RWPE2 (cell line): ENCODE measurements around the gene PLEKHG4B.

Source experiments
- ATAC-seq: fragments of 200-7000 bp; cut with Tn5 transposase; 3 replicates; pipeline ENCODE4 v1.9.1; 2021; ENCODE audit warnings: low read depth
- DNase-seq: peaks from one replicate; pipeline ENCODE4 v3.0.0-alpha.2; 2020; ENCODE audit warnings: low spot score
- H3K27ac ChIP-seq: fragments of 450-650 bp; 2 replicates; pipeline ENCODE4 v1.5.1; 2017; ENCODE audit warnings: mild to moderate bottlenecking; ENCODE audit not compliant: poor library complexity, severe bottlenecking
- H3K27me3 ChIP-seq: fragments of 250-450 bp; sonication (Bioruptor Pico); 2 replicates; pipeline ENCODE4 v1.5.1; 2021; ENCODE audit warnings: mild to moderate bottlenecking, moderate library complexity; ENCODE audit not compliant: insufficient read depth, poor library complexity, severe bottlenecking
- H3K36me3 ChIP-seq: fragments of 250-450 bp; sonication (Bioruptor Pico); 2 replicates; pipeline ENCODE4 v1.5.1; 2020; ENCODE audit warnings: low read depth, mild to moderate bottlenecking, moderate library complexity
- H3K4me1 ChIP-seq: fragments of 250-450 bp; sonication (Bioruptor Pico); 2 replicates; pipeline ENCODE4 v1.5.1; 2021; ENCODE audit warnings: mild to moderate bottlenecking, moderate library complexity; ENCODE audit not compliant: insufficient read depth, poor library complexity, severe bottlenecking
- H3K4me3 ChIP-seq: fragments of 250-450 bp; sonication (Bioruptor Pico); 2 replicates; pipeline ENCODE4 v1.5.1; 2021; ENCODE audit warnings: mild to moderate bottlenecking, moderate library complexity; ENCODE audit not compliant: severe bottlenecking
- H3K9me3 ChIP-seq: fragments of 250-450 bp; sonication (Bioruptor Pico); 2 replicates; pipeline ENCODE4 v1.5.1; 2021; ENCODE audit warnings: mild to moderate bottlenecking, moderate library complexity; ENCODE audit not compliant: severe bottlenecking
- TF ChIP-seq, protein P1 (sequence below): fragments of 450-650 bp; IDR thresholded peaks from one replicate; pipeline ENCODE4 v1.5.1; 2017; ENCODE audit warnings: mild to moderate bottlenecking, moderate library complexity; ENCODE audit not compliant: poor library complexity, severe bottlenecking

The PLEKHG4B gene

DNA sequence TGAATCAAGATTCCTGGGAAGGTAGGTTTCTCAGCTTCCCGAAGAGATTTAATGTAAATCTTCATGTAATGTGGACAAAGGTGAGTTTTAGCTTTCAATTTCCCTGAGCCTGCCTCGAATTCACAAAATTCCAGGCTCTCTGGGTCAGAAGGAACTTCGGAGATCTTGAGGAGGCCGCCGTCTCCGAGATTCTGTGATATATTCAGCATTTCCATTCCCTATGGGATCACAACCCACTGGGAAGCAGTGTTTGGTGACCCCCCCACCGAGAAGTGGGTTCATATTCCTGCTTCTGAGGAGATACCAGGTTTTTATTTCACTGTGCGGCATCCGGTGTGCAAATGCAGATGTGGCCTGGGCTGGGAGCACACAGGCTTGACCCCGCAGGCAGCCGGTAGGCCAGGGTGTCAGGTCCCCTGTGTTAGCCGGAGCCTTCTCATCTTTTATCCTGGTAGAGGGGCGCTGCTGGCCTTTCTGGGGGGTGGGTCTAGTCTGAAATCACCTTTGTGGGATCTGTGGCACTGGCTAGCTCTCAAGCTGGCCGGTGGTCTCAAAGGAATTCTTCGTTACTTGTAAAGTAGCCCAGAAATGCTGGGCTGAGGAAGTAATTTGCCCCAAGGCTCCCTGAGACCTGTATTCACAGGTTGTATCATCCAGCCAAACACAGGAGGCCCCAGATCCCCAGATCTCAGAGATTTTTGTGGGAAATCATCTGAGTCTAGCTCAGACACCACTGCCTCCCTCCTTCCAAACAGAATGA, 1.4 kb downstream of the PLEKHG4B start:
- no peak for DNase-seq
- no peak overlapping the region for H3K27ac ChIP-seq
- H3K9me3 ChIP-seq, result no peaks in the 10 kb centered on the region
- H3K4me1 ChIP-seq, result no peaks in the 10 kb centered on the region
- TF ChIP-seq, protein P1, sequence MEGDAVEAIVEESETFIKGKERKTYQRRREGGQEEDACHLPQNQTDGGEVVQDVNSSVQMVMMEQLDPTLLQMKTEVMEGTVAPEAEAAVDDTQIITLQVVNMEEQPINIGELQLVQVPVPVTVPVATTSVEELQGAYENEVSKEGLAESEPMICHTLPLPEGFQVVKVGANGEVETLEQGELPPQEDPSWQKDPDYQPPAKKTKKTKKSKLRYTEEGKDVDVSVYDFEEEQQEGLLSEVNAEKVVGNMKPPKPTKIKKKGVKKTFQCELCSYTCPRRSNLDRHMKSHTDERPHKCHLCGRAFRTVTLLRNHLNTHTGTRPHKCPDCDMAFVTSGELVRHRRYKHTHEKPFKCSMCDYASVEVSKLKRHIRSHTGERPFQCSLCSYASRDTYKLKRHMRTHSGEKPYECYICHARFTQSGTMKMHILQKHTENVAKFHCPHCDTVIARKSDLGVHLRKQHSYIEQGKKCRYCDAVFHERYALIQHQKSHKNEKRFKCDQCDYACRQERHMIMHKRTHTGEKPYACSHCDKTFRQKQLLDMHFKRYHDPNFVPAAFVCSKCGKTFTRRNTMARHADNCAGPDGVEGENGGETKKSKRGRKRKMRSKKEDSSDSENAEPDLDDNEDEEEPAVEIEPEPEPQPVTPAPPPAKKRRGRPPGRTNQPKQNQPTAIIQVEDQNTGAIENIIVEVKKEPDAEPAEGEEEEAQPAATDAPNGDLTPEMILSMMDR, result no peak
- peaks cover 61% of the 10 kb centered on the region for H3K27me3 ChIP-seq
- H3K36me3 ChIP-seq, result no peaks in the 10 kb centered on the region
- no peak overlapping the region for H3K4me3 ChIP-seq
- no peak for ATAC-seq

DNA sequence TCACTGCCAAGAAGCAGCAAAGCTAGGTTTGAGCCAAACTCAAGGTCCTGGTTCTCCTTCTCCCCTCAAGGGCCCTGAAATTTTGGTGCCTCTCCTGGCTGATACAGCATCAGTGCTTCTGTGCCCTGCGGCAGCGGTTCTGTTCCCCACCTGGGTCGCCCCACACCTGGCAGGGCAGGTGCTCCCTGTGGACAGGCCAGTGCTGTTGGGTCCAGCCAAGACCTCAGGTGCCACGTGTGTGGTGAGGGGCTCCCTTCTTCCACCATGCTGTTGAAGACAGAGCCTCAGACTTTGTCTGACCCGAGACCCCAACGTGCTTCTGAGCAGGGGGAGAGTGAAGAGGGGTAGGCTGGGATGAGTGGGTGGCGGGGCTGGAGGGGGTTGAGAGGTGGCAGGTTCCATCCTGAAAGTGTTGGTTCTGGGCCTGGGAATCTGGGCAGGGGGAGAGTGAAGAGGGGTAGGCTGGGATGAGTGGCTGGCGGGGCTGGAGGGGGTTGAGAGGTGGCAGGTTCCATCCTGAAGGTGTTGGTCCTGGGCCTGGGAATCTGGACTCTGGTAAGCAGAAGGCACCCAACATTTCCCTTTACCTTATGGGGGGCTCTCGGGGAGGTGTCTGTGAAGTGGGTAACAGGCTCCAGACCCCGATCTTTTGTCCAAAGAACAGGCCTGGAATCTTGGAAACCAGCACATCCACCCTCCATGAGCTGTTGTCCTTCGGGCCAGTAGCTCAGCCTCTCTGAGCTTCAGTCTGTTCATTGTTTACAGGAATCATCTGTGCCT, 2.3 kb downstream of the PLEKHG4B start:
- no peaks in the 10 kb centered on the region for H3K36me3 ChIP-seq
- DNase-seq (no peak), ATAC-seq (no peak)
- H3K27ac ChIP-seq, result no peak overlapping the region
- peaks cover 58% of the 10 kb centered on the region for H3K27me3 ChIP-seq
- TF ChIP-seq, protein P1, result no peak
- no peaks in the 10 kb centered on the region for H3K9me3 ChIP-seq
- no peaks in the 10 kb centered on the region for H3K4me1 ChIP-seq
- no peak overlapping the region for H3K4me3 ChIP-seq

DNA sequence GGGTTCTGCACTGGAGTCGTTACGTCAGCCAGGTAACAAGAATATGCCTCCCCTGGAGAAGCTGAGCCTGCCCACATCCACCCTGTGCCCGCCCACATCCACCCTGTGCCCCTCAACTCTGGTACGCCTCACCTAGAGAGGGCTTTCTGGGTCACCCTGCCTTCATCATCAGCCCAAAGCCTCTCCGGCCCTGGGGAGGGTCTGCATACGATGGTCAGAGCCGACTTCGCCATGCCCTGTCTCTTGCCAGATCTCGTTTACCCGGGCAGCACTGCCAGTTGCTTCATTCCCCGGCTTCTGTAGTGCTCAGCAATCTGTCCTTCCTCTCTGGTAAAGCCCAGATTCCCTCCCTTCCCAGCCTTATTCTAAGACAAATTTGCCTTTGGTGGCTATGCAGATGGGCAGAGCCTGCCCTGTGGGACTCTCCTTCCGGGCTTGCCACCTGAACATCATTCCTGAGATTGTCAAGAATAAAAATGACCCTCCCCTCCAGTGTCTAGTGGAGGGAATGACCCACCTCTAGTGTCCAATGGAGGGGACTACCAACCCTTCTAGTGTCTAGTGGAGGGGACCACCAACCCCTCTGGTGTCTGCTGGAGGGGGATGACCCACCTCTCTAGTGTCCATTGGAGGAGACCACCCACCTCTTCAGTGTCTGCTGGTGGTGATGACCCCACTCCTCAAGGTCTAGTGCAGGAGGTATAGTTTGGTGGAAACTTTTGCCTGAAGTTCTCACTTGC, 3.4 kb downstream of the PLEKHG4B start:
- Histone ChIP-seq H3K4me3 (no peak overlapping the region), H3K36me3 (no peaks in the 10 kb centered on the region), H3K27me3 (peaks cover 55% of the 10 kb centered on the region), H3K27ac (no peak overlapping the region), H3K4me1 (no peaks in the 10 kb centered on the region), H3K9me3 (no peaks in the 10 kb centered on the region)
- TF ChIP-seq, protein P1, result no peak
- DNase-seq (no peak), ATAC-seq (no peak)

DNA sequence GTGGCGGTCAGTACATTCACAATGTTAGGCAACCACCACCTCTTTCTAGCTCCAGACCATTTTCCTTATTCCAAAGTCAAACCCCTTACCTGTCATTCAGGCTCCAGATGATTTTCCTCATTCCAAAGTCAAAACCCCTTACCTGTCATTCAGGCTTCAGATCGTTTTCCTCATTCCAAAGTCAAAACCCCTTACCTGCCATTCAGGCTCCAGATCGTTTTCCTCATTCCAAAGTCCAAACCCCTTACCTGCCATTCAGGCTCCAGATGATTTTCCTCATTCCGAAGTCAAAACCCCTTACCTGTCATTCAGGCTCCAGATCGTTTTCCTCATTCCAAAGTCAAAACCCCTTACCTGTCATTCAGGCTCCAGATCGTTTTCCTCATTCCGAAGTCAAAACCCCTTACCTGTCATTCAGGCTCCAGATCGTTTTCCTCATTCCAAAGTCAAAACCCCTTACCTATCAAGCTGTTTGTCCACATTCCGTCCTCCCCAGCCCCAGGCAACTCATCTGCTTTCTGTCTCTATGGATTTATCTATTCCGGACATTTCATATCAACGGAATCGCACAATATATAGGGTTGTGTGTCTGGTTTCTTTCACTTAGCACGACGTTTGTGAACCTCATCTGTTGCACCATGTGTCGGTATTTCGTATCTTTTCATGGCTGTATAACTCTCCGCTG, 5.2 kb downstream of the PLEKHG4B start:
- peaks cover 39% of the 10 kb centered on the region for H3K27me3 ChIP-seq

More for the DNA sequence above, 5.2 kb downstream of the PLEKHG4B start:
- Histone ChIP-seq H3K4me3 (no peak overlapping the region), H3K36me3 (no peaks in the 10 kb centered on the region), H3K4me1 (no peaks in the 10 kb centered on the region), H3K27ac (no peak overlapping the region), H3K9me3 (no peaks in the 10 kb centered on the region)
- no peak for DNase-seq
- no peak for ATAC-seq
- TF ChIP-seq, protein P1, result no peak
